ENCODE results near the gene OR51V1.
"Not testable (repeated sequence)": the region's sequence is repeated elsewhere in the genome, so short reads cannot be mapped to it uniquely, and the experiment has no call there.

DNA sequence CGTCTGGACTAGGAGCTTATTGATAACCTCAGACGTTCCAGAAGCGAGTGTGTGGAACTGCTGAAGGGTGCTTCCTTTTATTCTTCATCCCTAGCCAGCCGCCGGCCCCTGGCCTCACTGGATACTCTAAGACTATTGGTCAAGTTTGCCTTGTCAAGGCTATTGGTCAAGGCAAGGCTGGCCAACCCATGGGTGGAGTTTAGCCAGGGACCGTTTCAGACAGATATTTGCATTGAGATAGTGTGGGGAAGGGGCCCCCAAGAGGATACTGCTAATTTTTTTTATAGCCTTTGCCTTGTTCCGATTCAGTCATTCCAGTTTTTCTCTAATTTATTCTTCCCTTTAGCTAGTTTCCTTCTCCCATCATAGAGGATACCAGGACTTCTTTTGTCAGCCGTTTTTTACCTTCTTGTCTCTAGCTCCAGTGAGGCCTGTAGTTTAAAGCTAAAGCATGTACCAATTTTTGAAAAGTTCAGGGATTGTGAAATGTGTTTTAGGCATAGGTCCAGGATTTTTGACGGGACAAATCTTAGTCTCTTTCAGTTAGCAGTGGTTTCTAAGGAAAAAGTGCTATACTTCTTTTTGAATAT is 49.4 kb upstream of the OR51V1 start, which contains the start of gene HBG1:
- TF ChIP-seq POLR2A, EP300 (IDR thresholded peaks at IDR 0.05): not testable (repeated sequence)
- TF ChIP-seq, protein P1, sequence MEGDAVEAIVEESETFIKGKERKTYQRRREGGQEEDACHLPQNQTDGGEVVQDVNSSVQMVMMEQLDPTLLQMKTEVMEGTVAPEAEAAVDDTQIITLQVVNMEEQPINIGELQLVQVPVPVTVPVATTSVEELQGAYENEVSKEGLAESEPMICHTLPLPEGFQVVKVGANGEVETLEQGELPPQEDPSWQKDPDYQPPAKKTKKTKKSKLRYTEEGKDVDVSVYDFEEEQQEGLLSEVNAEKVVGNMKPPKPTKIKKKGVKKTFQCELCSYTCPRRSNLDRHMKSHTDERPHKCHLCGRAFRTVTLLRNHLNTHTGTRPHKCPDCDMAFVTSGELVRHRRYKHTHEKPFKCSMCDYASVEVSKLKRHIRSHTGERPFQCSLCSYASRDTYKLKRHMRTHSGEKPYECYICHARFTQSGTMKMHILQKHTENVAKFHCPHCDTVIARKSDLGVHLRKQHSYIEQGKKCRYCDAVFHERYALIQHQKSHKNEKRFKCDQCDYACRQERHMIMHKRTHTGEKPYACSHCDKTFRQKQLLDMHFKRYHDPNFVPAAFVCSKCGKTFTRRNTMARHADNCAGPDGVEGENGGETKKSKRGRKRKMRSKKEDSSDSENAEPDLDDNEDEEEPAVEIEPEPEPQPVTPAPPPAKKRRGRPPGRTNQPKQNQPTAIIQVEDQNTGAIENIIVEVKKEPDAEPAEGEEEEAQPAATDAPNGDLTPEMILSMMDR (IDR thresholded peaks at IDR 0.05) = not testable (repeated sequence)
